ENCODE results near the gene SMG6. TPM values are rescaled to one million over a fixed set of nuclear protein-coding genes. Genes with fewer than 3 reads are reported as not detected.

SMG6 gene
- total and polyA plus RNA-seq, 2 of the 13 experiments (the other 11 are each of a cell fraction or from before 2014, with no cell fraction given), result 4.6 to 14.6 TPM

- no TSS peak for BruUV-seq (replicated peaks)
- intact Hi-C loops (cut with micrococcal nuclease; ENCODE audit: unreplicated experiment), result no loop called here
- Histone ChIP-seq H3K4me2 (ENCODE audit: low read depth, low read length) (no peak overlapping the region), H3K27ac (ENCODE audit: extremely low read length, insufficient read depth, low read length) (no peak overlapping the region), H3K9ac (ENCODE audit: insufficient read depth, low read depth, low read length) (no peak overlapping the region), H3K36me3 (replicated peaks in 1 of 2; ENCODE audit: control insufficient read depth in 1 of 2, insufficient read depth in 2 of 2, low read length in 2 of 2) (no peaks in the 10 kb centered on the region), H4K20me1 (ENCODE audit: insufficient read depth, low read length) (no peaks in the 10 kb centered on the region), H3K4me3 (replicated peaks in 1 of 3; ENCODE audit: insufficient read depth in 1 of 3, low read depth in 2 of 3, low read length in 3 of 3) (no peak overlapping the region), H3K9me3 (ENCODE audit: low read length) (no peaks in the 10 kb centered on the region), H3K27me3 (ENCODE audit: control insufficient read depth in 1 of 2, insufficient read depth in 2 of 2, low read length in 2 of 2) (peaks cover 0 to under 1% of the 10 kb centered on the region in 2 experiments; a peak in 1 of 5 replicates), H2AFZ (ENCODE audit: low read length) (no peak overlapping the region), H3K4me1 (ENCODE audit: insufficient read depth, low read length) (no peaks in the 10 kb centered on the region), H3K79me2 (ENCODE audit: insufficient read depth, low read length) (no peaks in the 10 kb centered on the region)
- no peak for FAIRE-seq
- no peak for DNase-seq (ENCODE audit: low spot score)
- ChIA-PET POLR2A (interaction anchor here (1.1 kb wide), 1 partner anchor 14 kb away, joined by 6 read pairs; no protein-coding TSS in a partner anchor), CTCF (ENCODE audit: low intra/inter-chr PET ratio, low total read pairs) (no interaction called here)
- TF ChIP-seq ZNF770 (CRISPR knock-in tag; IDR thresholded peaks at IDR 0.05), result no peak
- TF ChIP-seq CHD4 (IDR thresholded peaks at IDR 0.05; ENCODE audit: borderline replicate concordance, low read length), result no peak
- WGBS (ENCODE audit: low lambda C conversion rate), result 81% methylated on average over 23 of the region's 24 CpGs
- in situ Hi-C loops (cut with HindIII; ENCODE audit: extremely low pct_ligation_motif_present, low pct_unique_long_range_greater_than_20kb), result no loop called here
- ATAC-seq, result no peak; the same call in 2 of the 3 replicates
Observed at GRCh38 chr17:2011411-2012371, 291.9 kb downstream of the SMG6 start.

MicroRNA genes within 50 kb of the gene (microRNA counts, 767-probe panel; counts per million panel counts)
- microRNA hsa-miR-132-3p (not detected), microRNA hsa-miR-212-3p (not detected)

Small RNA genes lying within 50 kb of the gene (microRNA-seq; reads per million reads assigned to microRNA genes)
- gene MIR132 (94.1 reads per million, percentile 72 among the genes with 10 or more reads in this experiment), gene MIR212 (6.8 reads per million, percentile 39 among the genes with 10 or more reads in this experiment)

Small RNA genes lying within 50 kb of the gene (small RNA-seq; reads per million reads assigned to genes)
- 0 reads per million in 3 experiments for gene AC090617.6 (ENCODE audit: insufficient read depth in 2 of 3, insufficient read length in 3 of 3, low read depth in 2 of 3, low replicate concordance in 1 of 3)
- 0 reads per million in 3 experiments for gene AC090617.7 (ENCODE audit: insufficient read depth in 2 of 3, insufficient read length in 3 of 3, low read depth in 2 of 3, low replicate concordance in 1 of 3)
- 0 reads per million in 3 experiments for gene AC090617.8 (ENCODE audit: insufficient read depth in 2 of 3, insufficient read length in 3 of 3, low read depth in 2 of 3, low replicate concordance in 1 of 3)
- 0 reads per million in 3 experiments for gene AC090617.9 (ENCODE audit: insufficient read depth in 2 of 3, insufficient read length in 3 of 3, low read depth in 2 of 3, low replicate concordance in 1 of 3)
- 0.20 to 29.6 (median 15.5) reads per million in 3 experiments for gene MIR132 (ENCODE audit: insufficient read depth in 2 of 3, insufficient read length in 3 of 3, low read depth in 2 of 3, low replicate concordance in 1 of 3)
- gene MIR212 (ENCODE audit: insufficient read depth in 2 of 3, insufficient read length in 3 of 3, low read depth in 2 of 3, low replicate concordance in 1 of 3), result 0 to 9.7 (median 4.6) reads per million in 3 experiments
- 0 reads per million in 3 experiments for gene OVCA2 (ENCODE audit: insufficient read depth in 2 of 3, insufficient read length in 3 of 3, low read depth in 2 of 3, low replicate concordance in 1 of 3)
- gene RN7SL624P (ENCODE audit: insufficient read depth in 2 of 3, insufficient read length in 3 of 3, low read depth in 2 of 3, low replicate concordance in 1 of 3), result 0 reads per million in 3 experiments
- 158 to 1,250 (median 295) reads per million in 3 experiments for gene SNORD91A (ENCODE audit: insufficient read depth in 2 of 3, insufficient read length in 3 of 3, low read depth in 2 of 3, low replicate concordance in 1 of 3)
- 9.1 to 50.1 (median 30.9) reads per million in 3 experiments for gene SNORD91B (ENCODE audit: insufficient read depth in 2 of 3, insufficient read length in 3 of 3, low read depth in 2 of 3, low replicate concordance in 1 of 3)

Other genes with a start within 250 kb of the SMG6 start
- 0.31 TPM in 1 of 2 replicates, not detected in the other for gene HIC1, start 248.7 kb downstream of the SMG6 start, total RNA-seq (2016; rRNA removed; fragmentation: Illumina TruSeq; extraction: Trizol)
- 0.04 and 0.10 TPM in 2 replicates for gene HIC1, start 248.7 kb downstream of the SMG6 start, polyA plus RNA-seq (2011; rRNA removed)
- 3.6 and 8.5 TPM in 2 replicates for gene SRR, start 165 bp upstream of the SMG6 start, total RNA-seq (2016; rRNA removed; fragmentation: Illumina TruSeq; extraction: Trizol)
- gene SRR, start 165 bp upstream of the SMG6 start, polyA plus RNA-seq (2011; rRNA removed), result 6.3 and 7.8 TPM in 2 replicates
- 65.8 and 75.8 TPM in 2 replicates for gene TSR1, start 32.7 kb upstream of the SMG6 start, total RNA-seq (2016; rRNA removed; fragmentation: Illumina TruSeq; extraction: Trizol)
- 7.1 and 7.2 TPM in 2 replicates for gene TSR1, start 32.7 kb upstream of the SMG6 start, polyA plus RNA-seq (2011; rRNA removed)
- gene SGSM2, start 33.7 kb upstream of the SMG6 start, total RNA-seq (2016; rRNA removed; fragmentation: Illumina TruSeq; extraction: Trizol), result 11.3 and 30.4 TPM in 2 replicates
- gene SGSM2, start 33.7 kb upstream of the SMG6 start, polyA plus RNA-seq (2011; rRNA removed), result 51.3 and 65.4 TPM in 2 replicates
- gene MNT, start 97.3 kb upstream of the SMG6 start, total RNA-seq (2016; rRNA removed; fragmentation: Illumina TruSeq; extraction: Trizol), result 2.3 and 3.5 TPM in 2 replicates
- gene MNT, start 97.3 kb upstream of the SMG6 start, polyA plus RNA-seq (2011; rRNA removed), result 1.8 and 2.1 TPM in 2 replicates
- 18.5 and 28.9 TPM in 2 replicates for gene METTL16, start 208.1 kb upstream of the SMG6 start, total RNA-seq (2016; rRNA removed; fragmentation: Illumina TruSeq; extraction: Trizol)
- gene METTL16, start 208.1 kb upstream of the SMG6 start, polyA plus RNA-seq (2011; rRNA removed), result 10.5 and 11.6 TPM in 2 replicates

Data from HepG2 (cell line).